Measurements from ENCODE around the gene GANAB. TPM values are rescaled to one million over a fixed set of nuclear protein-coding genes. Genes with fewer than 3 reads are reported as not detected.
A peak's percentile ranks its signal among the peaks of the same experiment; 100 is the strongest.

The GANAB gene
- total and polyA plus RNA-seq, 2 of the 4 experiments (the other 2 are of a cell fraction) = 209 to 344 TPM

GRCh38 chr11:62612366-62613290 is 33.8 kb downstream of the GANAB start, which contains the start of the genes EML3 and ROM1:
Gene EML3 (minus strand): TSS chr11:62612775. CDS start chr11:62612457, 318 bp downstream.
Gene ROM1 (plus strand): TSS chr11:62613257. CDS start chr11:62613282, 25 bp downstream.
- Histone ChIP-seq H3K14ac (replicated peaks; ENCODE audit: low read depth, low read length) (peak within 1 kb of the TSS; percentile 62), H2AK9ac (replicated peaks; ENCODE audit: low read depth, low read length, poor library complexity) (peak within 1 kb of the TSS; percentile 91), H3K23ac (ENCODE audit: low read depth, low read length) (peak within 1 kb of the TSS; percentile 82), H3K4me1 (ENCODE audit: control insufficient read depth, insufficient read depth, low read length) (peaks cover 10% of the 10 kb centered on the region), H4K20me1 (ENCODE audit: insufficient read depth, low read length) (peaks cover 11% of the 10 kb centered on the region), H4K91ac (ENCODE audit: insufficient read depth, low read depth, low read length) (peak within 1 kb of the TSS; percentile 56), H2AFZ (replicated peaks; ENCODE audit: low read length, poor library complexity) (peak within 1 kb of the TSS; percentile 92), H3K9me3 (ENCODE audit: control insufficient read depth, insufficient read depth, low read length) (no peaks in the 10 kb centered on the region), H3K56ac (ENCODE audit: extremely low read depth, insufficient read depth, low read length) (peak within 1 kb of the TSS; percentile 54; the same call in 1 of the 2 replicates), H2BK20ac (ENCODE audit: low read depth, low read length) (no peak within 1 kb of the TSS), H3K4ac (ENCODE audit: low read depth, low read length) (peak within 1 kb of the TSS; percentile 79), H2AK5ac (ENCODE audit: low read depth, low read length) (peak within 1 kb of the TSS; percentile 83), H3K36me3 (ENCODE audit: control insufficient read depth, insufficient read depth, low read length) (peaks cover 35% of the 10 kb centered on the region), H3K27me3 (ENCODE audit: control insufficient read depth, insufficient read depth, low read length) (no peaks in the 10 kb centered on the region), H3K27ac (ENCODE audit: insufficient read depth, low read length) (peak within 1 kb of the TSS; percentile 70), H2BK120ac (ENCODE audit: low read depth, low read length) (peak within 1 kb of the TSS; percentile 21; the same call in 1 of the 2 replicates), H3K79me1 (ENCODE audit: low read depth in 1 of 2, low read length in 2 of 2) (peaks cover 16 to 21% of the 10 kb centered on the region in 2 experiments), H3K9me1 (ENCODE audit: insufficient read depth, low read length) (no peaks in the 10 kb centered on the region), H3K9ac (ENCODE audit: low read depth, low read length) (peak within 1 kb of the TSS; percentile 76), H2BK5ac (ENCODE audit: low read depth, low read length, poor library complexity, severe bottlenecking) (peak within 1 kb of the TSS; percentile 66), H3K18ac (ENCODE audit: low read depth, low read length) (peak within 1 kb of the TSS; percentile 91), H3K4me3 (ENCODE audit: insufficient read depth, low read depth, low read length) (peak within 1 kb of the TSS; percentile 78), H4K5ac (ENCODE audit: low read depth, low read length) (peak within 1 kb of the TSS; percentile 86), H2BK15ac (ENCODE audit: low read depth, low read length) (peak within 1 kb of the TSS; percentile 3; the same call in 1 of the 3 replicates), H3K4me2 (ENCODE audit: low read depth, low read length) (peak within 1 kb of the TSS; percentile 98), H4K8ac (ENCODE audit: low read depth in 2 of 2, low read length in 2 of 2) (peak within 1 kb of the TSS; percentile 4 to 88; a peak in 2 of 4 replicates)
- dilution Hi-C loops (cut with HindIII; ENCODE audit: low sequenced_read_pairs, unreplicated experiment) (no loop called here), intact Hi-C loops (cut with micrococcal nuclease) (loop anchor here (5.0 kb wide), 1 partner anchor 250 kb away; no protein-coding TSS in a partner anchor), in situ Hi-C loops (cut with MboI; ENCODE audit: low sequenced_read_pairs) (no loop called here)
- ATAC-seq (ENCODE audit: low read depth) (peak; percentile 90), DNase-seq (peak; percentile 63)
- CTCF ChIA-PET = interaction anchor here (0.6 to 1.9 kb wide), 6 partner anchors 9 to 53 kb away, joined by 3 to 4 read pairs (median 3); partner anchors contain the start of genes B3GAT3, C11orf98, CSKMT and TUT1
- no TSS peak for BruUV-seq (replicated peaks)
- 4% methylated on average over 5 of the region's 91 CpGs; no CpG with 5 or more reads in 1 of the 2 experiments for whole genome bisulfite sequencing, 2 experiments (ENCODE audit: extremely low coverage in 2 of 2, insufficient read length in 1 of 2)
- POLR2A ChIA-PET (ENCODE audit: unreplicated experiment) = no interaction called here
- TF ChIP-seq SMC3 (IDR thresholded peaks at IDR 0.05; ENCODE audit: low read depth, low read length) (peak; percentile 37; the same call in 1 of the 2 replicates), MAFK (IDR thresholded peaks at IDR 0.05; ENCODE audit: low read depth, low read length) (peak; percentile 33; the same call in 1 of the 2 replicates), USF2 (IDR thresholded peaks at IDR 0.05; ENCODE audit: low read depth, low read length) (no peak), RFX5 (IDR thresholded peaks at IDR 0.05; ENCODE audit: low read depth, low read length) (no peak), ELK1 (IDR thresholded peaks at IDR 0.05; ENCODE audit: borderline replicate concordance, low read depth, low read length) (no peak), MXI1 (IDR thresholded peaks at IDR 0.05; ENCODE audit: borderline replicate concordance, low read depth, low read length) (no peak; the same call in 1 of the 2 replicates), FOS (IDR thresholded peaks at IDR 0.05; ENCODE audit: low read depth, low read length) (no peak), NFE2L2 (IDR thresholded peaks at IDR 0.05; ENCODE audit: low read depth, low read length) (no peak), POLR2A (IDR thresholded peaks at IDR 0.05; ENCODE audit: low read depth, low read length) (no peak), RAD21 (IDR thresholded peaks at IDR 0.05; ENCODE audit: low read length) (peak; percentile 36; the same call in 1 of the 2 replicates), CHD1 (IDR thresholded peaks at IDR 0.05; ENCODE audit: low read depth, low read length) (no peak), RCOR1 (IDR thresholded peaks at IDR 0.05; ENCODE audit: insufficient replicate concordance, low read length) (no peak), MAZ (IDR thresholded peaks at IDR 0.05; ENCODE audit: borderline replicate concordance, low read depth, low read length) (peak; percentile 70; the same call in 1 of the 2 replicates)
